Sigmoid colon (tissue), 7 donors: Measurements from ENCODE around the gene UBE4A. TPM values are rescaled to one million over a fixed set of nuclear protein-coding genes. Genes with fewer than 3 reads are reported as not detected.
A peak's percentile ranks its signal among the peaks of the same experiment; 100 is the strongest.

Experiments
- DNase-seq: peaks from one replicate; pipeline ENCODE4 v3.0.0-alpha.2; 2019
- H3K27ac ChIP-seq, 4 donors: fragments of 200-600 bp; sonication (generic); one replicate each; pipeline ENCODE4 v1.5.1; 2016 to 2019; ENCODE audit warnings: mild to moderate bottlenecking in 1 of 4
- H3K27me3 ChIP-seq, 3 donors: fragments of 200-600 bp; sonication (generic); one replicate each; pipeline ENCODE4 v1.5.1; 2019; ENCODE audit warnings: mild to moderate bottlenecking in 1 of 3
- H3K36me3 ChIP-seq, 4 donors: fragments of 200-600 bp; sonication (generic); one replicate each; pipeline ENCODE4 v1.5.1; 2016 to 2019
- H3K4me1 ChIP-seq, 4 donors: fragments of 200-600 bp; sonication (generic); one replicate each; pipeline ENCODE4 v1.5.1; 2017 to 2019
- H3K4me3 ChIP-seq, 4 donors: fragments of 200-600 bp; sonication (generic); one replicate each; pipeline ENCODE4 v1.5.1; 2017 to 2019; ENCODE audit warnings: mild to moderate bottlenecking in 2 of 4, moderate library complexity in 1 of 4
- H3K9me3 ChIP-seq, 4 donors: fragments of 200-600 bp in 3 of 4; sonication (generic) in 3 of 4; one replicate each; pipeline versions ENCODE4 v1.5.1 to v1.6.1; 2013 to 2019
- EP300 ChIP-seq, 4 donors: sonication (generic); formaldehyde crosslinking; IDR thresholded peaks; one replicate each; pipeline ENCODE4 v1.6.1; 2017; ENCODE audit warnings: antibody characterized with exemption in 4 of 4
- POLR2A ChIP-seq, 2 donors: fragments of 450-650 bp; IDR thresholded peaks; one replicate each; pipeline ENCODE4 v1.6.1; 2016; ENCODE audit warnings: antibody characterized with exemption in 2 of 2, mild to moderate bottlenecking in 2 of 2, moderate library complexity in 2 of 2
- POLR2AphosphoS5 ChIP-seq, 4 donors: sonication (generic); formaldehyde crosslinking; IDR thresholded peaks; one replicate each; pipeline ENCODE4 v1.6.1; 2017; ENCODE audit warnings: antibody characterized with exemption in 4 of 4
- WGBS, 2 donors: extraction: QIAGEN DNeasy Blood & Tissue Kit; methylation state at CpG; one replicate each; pipeline ENCODE4 v1.1.7; 2013; 5-methylcytosine and 5-hydroxymethylcytosine counted together
- intact Hi-C: fragments of 100-400 bp; cut with DNase I; formaldehyde crosslinking; loops from one replicate; pipeline ENCODE4 v1.15.1; 2023
- polyA plus RNA-seq, 3 donors: library from polyadenylated mRNA; stranded (reverse); fragments of 200-250 nt; gene quantifications; one replicate each; pipeline ENCODE4 v1.2.3, GENCODE V29; 2013
- total RNA-seq, 4 donors: library from RNA; depleted of rRNA; stranded (reverse); fragments of >200 nt; gene quantifications; one replicate each; pipeline ENCODE4 v1.1.0, GENCODE V29; 2016
- TF ChIP-seq, protein P1 (sequence below), 4 experiments: fragments of 450-650 bp in 3 of 4; fragments of 200-600 bp in 1 of 4; IDR thresholded peaks; one replicate each; pipeline ENCODE4 v1.5.1; 2016 to 2019; ENCODE audit warnings: antibody characterized with exemption in 4 of 4, mild to moderate bottlenecking in 3 of 4, moderate library complexity in 2 of 4
- donor health status: healthy with polysubstance abuse.
- donor health status: Bipolar disorder and iron deficiency.
- donor health status: healthy.

UBE4A gene, protein sequence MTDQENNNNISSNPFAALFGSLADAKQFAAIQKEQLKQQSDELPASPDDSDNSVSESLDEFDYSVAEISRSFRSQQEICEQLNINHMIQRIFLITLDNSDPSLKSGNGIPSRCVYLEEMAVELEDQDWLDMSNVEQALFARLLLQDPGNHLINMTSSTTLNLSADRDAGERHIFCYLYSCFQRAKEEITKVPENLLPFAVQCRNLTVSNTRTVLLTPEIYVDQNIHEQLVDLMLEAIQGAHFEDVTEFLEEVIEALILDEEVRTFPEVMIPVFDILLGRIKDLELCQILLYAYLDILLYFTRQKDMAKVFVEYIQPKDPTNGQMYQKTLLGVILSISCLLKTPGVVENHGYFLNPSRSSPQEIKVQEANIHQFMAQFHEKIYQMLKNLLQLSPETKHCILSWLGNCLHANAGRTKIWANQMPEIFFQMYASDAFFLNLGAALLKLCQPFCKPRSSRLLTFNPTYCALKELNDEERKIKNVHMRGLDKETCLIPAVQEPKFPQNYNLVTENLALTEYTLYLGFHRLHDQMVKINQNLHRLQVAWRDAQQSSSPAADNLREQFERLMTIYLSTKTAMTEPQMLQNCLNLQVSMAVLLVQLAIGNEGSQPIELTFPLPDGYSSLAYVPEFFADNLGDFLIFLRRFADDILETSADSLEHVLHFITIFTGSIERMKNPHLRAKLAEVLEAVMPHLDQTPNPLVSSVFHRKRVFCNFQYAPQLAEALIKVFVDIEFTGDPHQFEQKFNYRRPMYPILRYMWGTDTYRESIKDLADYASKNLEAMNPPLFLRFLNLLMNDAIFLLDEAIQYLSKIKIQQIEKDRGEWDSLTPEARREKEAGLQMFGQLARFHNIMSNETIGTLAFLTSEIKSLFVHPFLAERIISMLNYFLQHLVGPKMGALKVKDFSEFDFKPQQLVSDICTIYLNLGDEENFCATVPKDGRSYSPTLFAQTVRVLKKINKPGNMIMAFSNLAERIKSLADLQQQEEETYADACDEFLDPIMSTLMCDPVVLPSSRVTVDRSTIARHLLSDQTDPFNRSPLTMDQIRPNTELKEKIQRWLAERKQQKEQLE
- 10 to 100 TPM; 33.8 to 37.4 (median 36.4) TPM for total RNA-seq
- polyA plus RNA-seq = 10 to 100 TPM in 1 of 3 donors, 1 to 10 TPM in 2; 2.1 to 15.7 (median 2.4) TPM

DNA sequence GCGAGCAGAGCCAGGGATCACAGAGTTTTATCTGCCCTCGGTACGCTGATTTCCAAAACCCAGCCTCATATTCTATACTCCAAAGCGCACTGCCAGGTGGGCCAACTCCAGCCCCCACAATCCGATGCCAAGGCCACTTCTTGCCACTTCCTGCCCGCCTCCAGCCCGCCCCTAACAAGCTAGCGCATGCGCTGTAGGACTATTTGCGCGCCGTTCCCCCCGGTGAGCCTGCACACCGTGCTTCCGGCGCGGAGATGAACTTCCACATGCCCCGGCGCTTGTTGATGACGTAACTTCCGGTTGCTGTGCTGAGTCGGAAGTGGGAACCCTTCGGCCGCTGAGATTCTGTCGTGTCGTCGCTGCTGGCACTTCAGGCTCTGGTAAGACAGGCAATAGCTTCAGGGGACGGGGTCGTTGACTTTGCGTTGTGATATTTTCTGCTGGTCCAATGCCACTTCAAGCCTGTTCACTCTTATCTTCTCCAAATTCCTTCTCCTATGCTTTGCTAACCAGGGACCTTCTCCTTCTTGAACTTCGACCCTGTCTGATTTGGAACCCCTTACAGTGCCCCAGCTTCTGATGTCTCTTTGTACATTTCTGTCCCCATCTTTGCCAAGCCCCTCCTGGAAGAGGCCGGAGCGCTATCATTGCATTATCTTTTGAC is at the start of gene UBE4A:
UBE4A (plus strand) TSS at position 306 of the 664 bp plus-strand sequence. CDS start 5,481 bp downstream, outside the sequence.
- H3K4me3 ChIP-seq = peak within 1 kb of the TSS; percentile 48 to 81 (median 55)
- H3K9me3 ChIP-seq = no peaks in the 10 kb centered on the region
- peak within 1 kb of the TSS; percentile 55 to 74 (median 64) for H3K27ac ChIP-seq
- peaks cover 0 to under 1% (median 0%) of the 10 kb centered on the region in 4 donors for H3K36me3 ChIP-seq
- H3K4me1 ChIP-seq = peaks cover 0 to 24% (median 13%) of the 10 kb centered on the region in 4 donors
- no peaks in the 10 kb centered on the region for H3K27me3 ChIP-seq
- peak; percentile 97 for DNase-seq
- intact Hi-C loops = no loop called here
- 4% methylated on average over 33 of the region's 33 CpGs for WGBS, 2 donors
- TF ChIP-seq POLR2AphosphoS5 (IDR thresholded peaks at IDR 0.05) (peak; percentile 57 to 82 (median 78)), EP300 (IDR thresholded peaks at IDR 0.05) (peak in 1 of 4 donors; percentile 29), POLR2A (IDR thresholded peaks at IDR 0.05) (peak in 1 of 2 donors; percentile 48)
- TF ChIP-seq, protein P1, sequence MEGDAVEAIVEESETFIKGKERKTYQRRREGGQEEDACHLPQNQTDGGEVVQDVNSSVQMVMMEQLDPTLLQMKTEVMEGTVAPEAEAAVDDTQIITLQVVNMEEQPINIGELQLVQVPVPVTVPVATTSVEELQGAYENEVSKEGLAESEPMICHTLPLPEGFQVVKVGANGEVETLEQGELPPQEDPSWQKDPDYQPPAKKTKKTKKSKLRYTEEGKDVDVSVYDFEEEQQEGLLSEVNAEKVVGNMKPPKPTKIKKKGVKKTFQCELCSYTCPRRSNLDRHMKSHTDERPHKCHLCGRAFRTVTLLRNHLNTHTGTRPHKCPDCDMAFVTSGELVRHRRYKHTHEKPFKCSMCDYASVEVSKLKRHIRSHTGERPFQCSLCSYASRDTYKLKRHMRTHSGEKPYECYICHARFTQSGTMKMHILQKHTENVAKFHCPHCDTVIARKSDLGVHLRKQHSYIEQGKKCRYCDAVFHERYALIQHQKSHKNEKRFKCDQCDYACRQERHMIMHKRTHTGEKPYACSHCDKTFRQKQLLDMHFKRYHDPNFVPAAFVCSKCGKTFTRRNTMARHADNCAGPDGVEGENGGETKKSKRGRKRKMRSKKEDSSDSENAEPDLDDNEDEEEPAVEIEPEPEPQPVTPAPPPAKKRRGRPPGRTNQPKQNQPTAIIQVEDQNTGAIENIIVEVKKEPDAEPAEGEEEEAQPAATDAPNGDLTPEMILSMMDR (IDR thresholded peaks at IDR 0.05) = no peak

DNA sequence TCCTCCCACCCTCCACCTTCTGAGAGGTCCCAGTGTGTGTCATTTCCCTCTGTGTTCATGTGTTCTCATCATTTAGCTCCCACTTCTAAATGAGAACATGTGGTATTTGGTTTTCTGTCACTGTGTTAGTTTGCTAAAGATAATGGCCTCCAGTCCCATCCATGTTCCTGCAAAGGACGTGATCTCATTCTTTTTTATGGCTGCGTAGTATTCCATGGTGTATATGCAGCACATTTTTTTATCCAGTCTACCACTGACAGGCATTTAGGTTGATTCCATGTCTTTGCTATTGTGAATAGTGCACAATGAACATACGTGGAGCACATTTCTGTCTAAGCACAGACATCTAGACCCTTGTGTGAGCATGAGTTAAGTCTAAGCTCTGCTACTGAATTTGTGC is 49.1 kb upstream of the UBE4A start:
- DNase-seq = no peak
- Histone ChIP-seq H3K4me1 (peaks cover 0 to 2% (median 0%) of the 10 kb centered on the region in 4 donors), H3K27me3 (peaks cover 0 to 29% (median 20%) of the 10 kb centered on the region in 3 donors), H3K4me3 (no peak overlapping the region), H3K27ac (no peak overlapping the region), H3K9me3 (no peaks in the 10 kb centered on the region), H3K36me3 (no peaks in the 10 kb centered on the region)
- intact Hi-C loops = no loop called here
- 72 to 85% methylated on average over 3 of the region's 3 CpGs for WGBS, 2 donors
- TF ChIP-seq, protein P1 (IDR thresholded peaks at IDR 0.05) = no peak

DNA sequence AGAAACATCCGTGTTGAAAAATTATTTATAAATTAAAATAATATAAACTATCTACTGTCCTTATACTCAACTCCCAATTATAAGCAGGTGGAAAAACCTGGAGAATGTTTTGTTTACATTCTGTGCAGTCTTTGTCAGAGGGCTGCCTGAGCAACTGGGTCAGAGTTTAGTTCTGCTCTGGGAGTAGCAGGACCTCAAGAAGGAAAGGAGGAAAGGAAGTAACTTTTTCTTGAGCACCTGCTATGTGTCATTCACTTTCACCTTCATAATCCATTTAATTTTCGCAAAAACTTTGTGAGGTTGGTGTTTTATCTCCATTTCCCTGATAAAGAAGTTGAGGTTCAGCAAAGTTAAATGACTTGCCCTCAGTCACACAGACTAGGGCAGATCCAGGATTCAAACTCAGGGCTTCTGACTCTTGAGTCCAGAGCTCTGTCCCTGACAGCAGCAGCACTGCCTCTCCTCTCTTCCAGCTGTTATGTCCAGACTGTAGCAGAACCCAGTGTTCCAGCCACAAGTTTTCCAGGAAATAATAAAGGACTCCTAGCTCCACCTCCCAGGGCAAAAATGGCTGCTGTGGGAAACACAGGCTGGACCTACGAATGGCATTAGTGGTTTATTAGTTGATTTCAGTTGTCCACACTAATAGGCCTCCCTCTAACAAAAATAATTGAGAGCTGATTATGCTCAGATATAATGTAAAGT is 48.5 kb upstream of the UBE4A start:
- Histone ChIP-seq H3K4me1 (peaks cover 0 to 9% (median 0%) of the 10 kb centered on the region in 4 donors), H3K27ac (no peak overlapping the region), H3K4me3 (no peak overlapping the region), H3K27me3 (peaks cover 0 to 32% (median 23%) of the 10 kb centered on the region in 3 donors), H3K36me3 (no peaks in the 10 kb centered on the region), H3K9me3 (no peaks in the 10 kb centered on the region)
- WGBS, 2 donors = 15 to 56% methylated on average over 3 of the region's 3 CpGs
- intact Hi-C loops = no loop called here
- no peak for DNase-seq
- TF ChIP-seq POLR2A (IDR thresholded peaks at IDR 0.05) (no peak), EP300 (IDR thresholded peaks at IDR 0.05) (no peak), POLR2AphosphoS5 (IDR thresholded peaks at IDR 0.05) (no peak)
- TF ChIP-seq, protein P1 (IDR thresholded peaks at IDR 0.05) = no peak

DNA sequence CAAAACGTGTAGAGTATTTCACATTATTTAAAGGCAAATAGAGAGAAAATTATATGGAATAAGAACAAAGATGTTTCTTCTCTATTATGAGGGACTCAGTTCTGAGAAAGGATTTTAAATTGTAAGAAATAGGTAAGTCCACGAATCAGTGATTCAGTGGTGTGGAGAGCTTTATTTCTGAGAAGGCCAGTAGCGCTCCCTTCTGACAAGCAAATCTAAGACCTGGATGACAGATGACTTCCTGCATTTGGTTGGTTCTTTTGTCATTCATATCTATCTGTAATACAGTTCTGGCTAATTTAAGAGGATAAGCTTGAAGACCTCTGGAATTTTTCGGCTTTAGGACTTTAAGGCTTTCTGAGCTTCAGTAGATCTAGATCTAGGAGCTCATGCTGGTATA is 47.9 kb upstream of the UBE4A start:
- Histone ChIP-seq H3K4me1 (peaks cover 0 to 13% (median 2%) of the 10 kb centered on the region in 4 donors), H3K27ac (no peak overlapping the region), H3K4me3 (no peak overlapping the region), H3K9me3 (no peaks in the 10 kb centered on the region), H3K36me3 (no peaks in the 10 kb centered on the region), H3K27me3 (peaks cover 0 to 38% (median 25%) of the 10 kb centered on the region in 3 donors)
- intact Hi-C loops = no loop called here
- 69 to 75% methylated on average over 4 of the region's 4 CpGs for WGBS, 2 donors
- TF ChIP-seq EP300 (IDR thresholded peaks at IDR 0.05) (no peak), POLR2AphosphoS5 (IDR thresholded peaks at IDR 0.05) (no peak)
- TF ChIP-seq, protein P1 (IDR thresholded peaks at IDR 0.05) = no peak
- no peak for DNase-seq
